Measurements from ENCODE around the gene L3MBTL1. TPM values are rescaled to one million over a fixed set of nuclear protein-coding genes. Genes with fewer than 3 reads are reported as not detected.

L3MBTL1 gene
- total RNA-seq, 1 experiment from 2014 or later: 21.6 TPM

DNA sequence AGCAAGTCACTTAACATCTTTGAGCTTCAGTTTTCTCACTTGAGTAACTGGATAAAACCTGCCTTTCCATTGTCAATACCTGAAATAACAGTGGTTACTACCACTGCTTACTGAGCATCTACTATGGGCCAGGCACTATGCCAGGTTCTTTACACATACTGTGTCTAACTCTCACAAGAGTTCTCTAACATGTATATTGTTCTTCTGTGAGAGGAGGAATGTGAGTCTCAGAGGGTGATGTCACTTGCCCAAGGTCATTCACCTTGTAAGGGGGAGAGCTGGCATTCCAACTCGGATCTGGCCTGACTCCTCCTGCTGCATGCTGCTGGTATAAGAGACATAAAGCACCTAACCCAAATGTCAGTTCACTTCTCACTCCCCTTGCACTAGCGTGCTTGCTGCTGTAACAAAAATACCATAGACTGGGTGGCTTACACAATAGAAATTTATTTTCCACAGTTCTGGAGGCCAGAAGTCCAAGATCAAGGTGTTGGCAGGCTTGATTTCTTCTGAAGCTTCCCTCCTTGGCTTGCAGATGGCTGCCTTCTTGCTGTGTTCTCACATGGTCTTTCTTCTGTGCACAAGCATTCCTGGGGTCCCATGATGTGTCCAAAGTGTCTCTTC, 29.4 kb downstream of the L3MBTL1 start:
- TF ChIP-seq EZH2 (IDR thresholded peaks at IDR 0.05): no peak
- no peak for TF ChIP-seq TCF7L2 (IDR thresholded peaks at IDR 0.05; ENCODE audit: borderline replicate concordance, extremely low read depth, insufficient read depth, insufficient read length)
- TF ChIP-seq JUND (IDR thresholded peaks at IDR 0.05): no peak
- TF ChIP-seq CBX3 (IDR thresholded peaks at IDR 0.05; ENCODE audit: low read depth): no peak
- TF ChIP-seq POLR2AphosphoS5 (IDR thresholded peaks at IDR 0.05; ENCODE audit: low read depth, low read length): no peak
- no peak for TF ChIP-seq YY1 (IDR thresholded peaks at IDR 0.05; ENCODE audit: extremely low read depth, insufficient replicate concordance, low read depth, low read length)
- no peak for TF ChIP-seq SP1 (IDR thresholded peaks at IDR 0.05; ENCODE audit: low read depth)
- Histone ChIP-seq H3K4me3 (replicated peaks in 1 of 2; ENCODE audit: low read depth in 1 of 2, low read length in 2 of 2) (no peak overlapping the region), H3K4me2 (ENCODE audit: low read length) (no peak overlapping the region), H3K9ac (ENCODE audit: low read length) (no peak overlapping the region), H3K9me3 (ENCODE audit: control insufficient read depth in 1 of 2, insufficient read depth in 1 of 2, low read depth in 1 of 2, low read length in 2 of 2) (no peaks in the 10 kb centered on the region), H3K79me2 (ENCODE audit: insufficient read depth, low read length) (no peaks in the 10 kb centered on the region), H3K9me2 (ENCODE audit: insufficient read depth) (no peaks in the 10 kb centered on the region), H4K20me1 (ENCODE audit: insufficient read depth) (no peaks in the 10 kb centered on the region), H3K27ac (ENCODE audit: low read depth, low read length) (no peak overlapping the region), H3K36me3 (ENCODE audit: control insufficient read depth in 1 of 2, insufficient read depth in 2 of 2, low read length in 2 of 2) (peaks cover 0 to 11% of the 10 kb centered on the region in 2 experiments; a peak in 1 of 4 replicates), H3K4me1 (ENCODE audit: control insufficient read depth in 1 of 2, insufficient read depth in 2 of 2, low read length in 2 of 2) (no peaks in the 10 kb centered on the region), H3K27me3 (ENCODE audit: insufficient read depth, low read length) (no peaks in the 10 kb centered on the region), H2AFZ (ENCODE audit: low read depth, low read length, poor library complexity, severe bottlenecking) (no peak overlapping the region)
- ChIA-PET POLR2A (no interaction called here), CTCF (interaction anchor here (5.4 kb wide), 1 partner anchor 156 kb away, joined by 76 read pairs; no protein-coding TSS in a partner anchor), RAD21 (ENCODE audit: low non-redundant PET in 1 of 2, low total read pairs in 2 of 2, uncharacterized antibody in 2 of 2, unreplicated experiment in 2 of 2) (no interaction called here)
- BruUV-seq (replicated peaks): no TSS peak
- intact Hi-C loops (cut with micrococcal nuclease): loop anchor here (5.0 to 10.0 kb wide), 2 partner anchors 545 to 658 kb away; no protein-coding TSS in a partner anchor
- ATAC-seq (no peak), DNase-seq (ENCODE audit: low read depth, low spot score) (no peak)

All from HCT116 (cell line).